Natural killer cell treated with Interleukin-12 subunit alpha and Interleukin-12 subunit beta and Interleukin-15 and Interleukin-18, amount 100 ng/mL, for 72 hours (primary cell): ENCODE data around the gene TMEM139. TPM values are rescaled to one million over a fixed set of nuclear protein-coding genes. Genes with fewer than 3 reads are reported as not detected.

ENCODE experiments used
- ATAC-seq, 2 donors: fragments of 150-1000 bp; cut with Tn5 transposase in 1 of 2; sonication (Bioruptor Pico), chemical (Tn5 transposase) in 1 of 2; 2 replicates each; pipeline ENCODE4 v1.10.0; 2021
- DNase-seq: peaks from one replicate; pipeline ENCODE4 v3.0.0; 2022; ENCODE audit warnings: low spot score
- H3K27ac Mint-ChIP-seq, 2 donors: 1 replicate in 1 of 2; 2 replicates in 1 of 2; pipeline ENCODE4 v1.8.0; 2022; ENCODE audit warnings: mixed read lengths in 2 of 2, mild to moderate bottlenecking in 1 of 2, moderate library complexity in 1 of 2
- H3K27me3 Mint-ChIP-seq, 2 donors: 1 replicate in 1 of 2; 2 replicates in 1 of 2; pipeline ENCODE4 v1.8.0; 2022; ENCODE audit warnings: mixed read lengths in 2 of 2
- H3K36me3 Mint-ChIP-seq: one replicate; pipeline ENCODE4 v1.8.0; 2022; ENCODE audit warnings: mixed read lengths
- H3K4me1 Mint-ChIP-seq, 2 donors: 1 replicate in 1 of 2; 2 replicates in 1 of 2; pipeline ENCODE4 v1.8.0; 2022; ENCODE audit warnings: low read depth in 2 of 2, mixed read lengths in 2 of 2, mild to moderate bottlenecking in 1 of 2
- H3K4me3 Mint-ChIP-seq: one replicate; pipeline ENCODE4 v1.8.0; 2022; ENCODE audit warnings: mixed read lengths
- H3K9me3 Mint-ChIP-seq: 2 replicates; pipeline ENCODE4 v1.8.0; 2022; ENCODE audit warnings: mixed read lengths
- total RNA-seq, 2 donors: library from RNA; stranded (reverse); gene quantifications; one replicate each; pipeline ENCODE4 v1.2.3, GENCODE V29; 2022

The TMEM139 gene
- total RNA-seq, 2 donors from 2014 or later, result not detected

GRCh38 chr7:143304938-143305337 lies 20.2 kb downstream of the TMEM139 start:
- Mint-ChIP-seq H3K27ac (peak overlapping the region; percentile 7 to 21), H3K4me3 (no peak overlapping the region), H3K27me3 (no peaks in the 10 kb centered on the region), H3K36me3 (peaks cover 69% of the 10 kb centered on the region), H3K9me3 (no peaks in the 10 kb centered on the region), H3K4me1 (peaks cover 25 to 32% of the 10 kb centered on the region in 2 donors)
- DNase-seq (no peak), ATAC-seq (no peak)

GRCh38 chr7:143305423-143306070 lies 20.8 kb downstream of the TMEM139 start:
- ATAC-seq, result peak; percentile 57 to 65
- no peak overlapping the region for H3K4me3 Mint-ChIP-seq
- peaks cover 27 to 35% of the 10 kb centered on the region in 2 donors for H3K4me1 Mint-ChIP-seq
- H3K27me3 Mint-ChIP-seq, result no peaks in the 10 kb centered on the region
- peaks cover 63% of the 10 kb centered on the region for H3K36me3 Mint-ChIP-seq
- no peaks in the 10 kb centered on the region for H3K9me3 Mint-ChIP-seq
- peak overlapping the region; percentile 7 to 21 for H3K27ac Mint-ChIP-seq
- no peak for DNase-seq

GRCh38 chr7:143308632-143309031 lies 23.9 kb downstream of the TMEM139 start:
- H3K36me3 Mint-ChIP-seq, result peaks cover 38% of the 10 kb centered on the region
- H3K27me3 Mint-ChIP-seq, result no peaks in the 10 kb centered on the region
- peaks cover 35 to 36% of the 10 kb centered on the region in 2 donors for H3K4me1 Mint-ChIP-seq
- H3K4me3 Mint-ChIP-seq, result no peak overlapping the region
- no peaks in the 10 kb centered on the region for H3K9me3 Mint-ChIP-seq
- DNase-seq (no peak), ATAC-seq (no peak)
- H3K27ac Mint-ChIP-seq, result peak overlapping the region; percentile 8 to 15

- no peaks in the 10 kb centered on the region for H3K36me3 Mint-ChIP-seq
- DNase-seq, result no peak
Observed at GRCh38 chr7:143314127-143314526, 29.4 kb downstream of the TMEM139 start.

GRCh38 chr7:143315776-143316175 lies 31.0 kb downstream of the TMEM139 start, which contains the start of gene CLCN1:
TSS of gene CLCN1 (plus strand) at chr7:143316111. CDS start at chr7:143316213, 102 bp downstream.
- Mint-ChIP-seq H3K4me1 (peaks cover 10 to 12% of the 10 kb centered on the region in 2 donors), H3K9me3 (no peaks in the 10 kb centered on the region), H3K36me3 (no peaks in the 10 kb centered on the region), H3K27ac (peak within 1 kb of the TSS in 1 of 2 donors; percentile 14), H3K27me3 (peaks cover 0 to 6% of the 10 kb centered on the region in 2 donors), H3K4me3 (no peak within 1 kb of the TSS)
- ATAC-seq, result no peak
- DNase-seq, result no peak

More at GRCh38 chr7:143314127-143314526, 29.4 kb downstream of the TMEM139 start:
- Mint-ChIP-seq H3K4me3 (no peak overlapping the region), H3K4me1 (peaks cover 22% of the 10 kb centered on the region in 2 donors), H3K27me3 (peaks cover 0 to 4% of the 10 kb centered on the region in 2 donors), H3K27ac (no peak overlapping the region), H3K9me3 (no peaks in the 10 kb centered on the region)
- no peak for ATAC-seq

- Mint-ChIP-seq H3K9me3 (no peaks in the 10 kb centered on the region), H3K4me1 (peaks cover 4 to 6% of the 10 kb centered on the region in 2 donors)
Observed at GRCh38 chr7:143316492-143316891, 31.7 kb downstream of the TMEM139 start.

GRCh38 chr7:143318661-143319060 lies 33.9 kb downstream of the TMEM139 start:
- ATAC-seq (no peak), DNase-seq (no peak)
- Mint-ChIP-seq H3K27me3 (peaks cover 0 to 6% of the 10 kb centered on the region in 2 donors), H3K9me3 (no peaks in the 10 kb centered on the region), H3K27ac (no peak overlapping the region), H3K4me1 (peaks cover 4% of the 10 kb centered on the region in 2 donors), H3K4me3 (no peak overlapping the region), H3K36me3 (no peaks in the 10 kb centered on the region)

More at GRCh38 chr7:143316492-143316891, 31.7 kb downstream of the TMEM139 start:
- Mint-ChIP-seq H3K27ac (peak overlapping the region in 1 of 2 donors; percentile 2), H3K36me3 (no peaks in the 10 kb centered on the region), H3K27me3 (peaks cover 0 to 6% of the 10 kb centered on the region in 2 donors), H3K4me3 (no peak overlapping the region)
- DNase-seq (no peak), ATAC-seq (no peak)

- Mint-ChIP-seq H3K27ac (no peak overlapping the region), H3K4me3 (no peak overlapping the region), H3K4me1 (peaks cover 12 to 13% of the 10 kb centered on the region in 2 donors), H3K36me3 (no peaks in the 10 kb centered on the region), H3K9me3 (no peaks in the 10 kb centered on the region), H3K27me3 (peaks cover 0 to 6% of the 10 kb centered on the region in 2 donors)
- no peak for DNase-seq
- ATAC-seq, result no peak
Observed at GRCh38 chr7:143320620-143321019, 35.9 kb downstream of the TMEM139 start.

GRCh38 chr7:143321242-143321641 lies 36.5 kb downstream of the TMEM139 start:
- Mint-ChIP-seq H3K4me1 (peaks cover 14 to 15% of the 10 kb centered on the region in 2 donors), H3K9me3 (no peaks in the 10 kb centered on the region), H3K27me3 (peaks cover 0 to 6% of the 10 kb centered on the region in 2 donors), H3K27ac (peak overlapping the region in 1 of 2 donors; percentile 9), H3K4me3 (no peak overlapping the region), H3K36me3 (no peaks in the 10 kb centered on the region)
- ATAC-seq, result no peak
- no peak for DNase-seq

- Mint-ChIP-seq H3K27ac (peak overlapping the region in 1 of 2 donors; percentile 9), H3K36me3 (no peaks in the 10 kb centered on the region), H3K4me1 (peaks cover 14 to 17% of the 10 kb centered on the region in 2 donors), H3K27me3 (peaks cover 0 to 4% of the 10 kb centered on the region in 2 donors), H3K9me3 (no peaks in the 10 kb centered on the region), H3K4me3 (no peak overlapping the region)
- ATAC-seq (no peak), DNase-seq (no peak)
Observed at GRCh38 chr7:143321734-143322133, 37.0 kb downstream of the TMEM139 start.

GRCh38 chr7:143322760-143323633 lies 38.2 kb downstream of the TMEM139 start:
- no peak for DNase-seq
- no peak overlapping the region for H3K27ac Mint-ChIP-seq
- peaks cover 14 to 15% of the 10 kb centered on the region in 2 donors for H3K4me1 Mint-ChIP-seq
- no peaks in the 10 kb centered on the region for H3K9me3 Mint-ChIP-seq
- no peaks in the 10 kb centered on the region for H3K36me3 Mint-ChIP-seq
- peaks cover 0 to 2% of the 10 kb centered on the region in 2 donors for H3K27me3 Mint-ChIP-seq
- H3K4me3 Mint-ChIP-seq, result no peak overlapping the region
- no peak for ATAC-seq

GRCh38 chr7:143323653-143324052 lies 38.9 kb downstream of the TMEM139 start:
- H3K4me3 Mint-ChIP-seq, result no peak overlapping the region
- H3K36me3 Mint-ChIP-seq, result no peaks in the 10 kb centered on the region
- no peak for DNase-seq
- H3K27ac Mint-ChIP-seq, result no peak overlapping the region
- peaks cover 0 to 2% of the 10 kb centered on the region in 2 donors for H3K27me3 Mint-ChIP-seq
- no peaks in the 10 kb centered on the region for H3K9me3 Mint-ChIP-seq
- no peak for ATAC-seq
- H3K4me1 Mint-ChIP-seq, result peaks cover 14 to 15% of the 10 kb centered on the region in 2 donors

- Mint-ChIP-seq H3K4me3 (peak overlapping the region; percentile 32), H3K27me3 (peaks cover 0 to 2% of the 10 kb centered on the region in 2 donors), H3K36me3 (no peaks in the 10 kb centered on the region), H3K27ac (peak overlapping the region in 1 of 2 donors; percentile 30), H3K9me3 (no peaks in the 10 kb centered on the region), H3K4me1 (peaks cover 14 to 15% of the 10 kb centered on the region in 2 donors)
- ATAC-seq (no peak), DNase-seq (no peak)
Observed at GRCh38 chr7:143325240-143325639, 40.5 kb downstream of the TMEM139 start.
